Fibroblast of pulmonary artery (primary cell): ENCODE results near the gene PARD3.
A peak's percentile ranks its signal among the peaks of the same experiment; 100 is the strongest.

ENCODE experiments used
- DNase-seq: peaks from one replicate; pipeline ENCODE4 v3.0.0-alpha.2; 2010; ENCODE audit warnings: low read depth
- H3K4me3 ChIP-seq: replicated peaks from 2 replicates; pipeline ENCODE4 v1.5.1; 2011; ENCODE audit warnings: low read depth, mild to moderate bottlenecking, control low read depth, low read length, moderate library complexity
- CTCF ChIP-seq: IDR thresholded peaks from 2 replicates; pipeline ENCODE4 v1.5.1; 2011; ENCODE audit warnings: mild to moderate bottlenecking, control low read depth, low read length, inconsistent platforms; ENCODE audit errors: missing control alignments

PARD3 gene

GRCh38 chr10:34768972-34769330, 46.1 kb downstream of the PARD3 start:
- H3K4me3 ChIP-seq, result no peak overlapping the region
- no peak for DNase-seq
- TF ChIP-seq CTCF, result no peak

- no peak for TF ChIP-seq CTCF
- DNase-seq, result peak; percentile 63
- no peak overlapping the region for H3K4me3 ChIP-seq
Observed at GRCh38 chr10:34768261-34768971, 46.7 kb downstream of the PARD3 start.

GRCh38 chr10:34766811-34767494, 48.1 kb downstream of the PARD3 start:
- DNase-seq, result no peak
- no peak overlapping the region for H3K4me3 ChIP-seq
- no peak for TF ChIP-seq CTCF

- no peak overlapping the region for H3K4me3 ChIP-seq
- no peak for DNase-seq
- TF ChIP-seq CTCF, result no peak
Observed at GRCh38 chr10:34766266-34766600, 48.9 kb downstream of the PARD3 start.

GRCh38 chr10:34764472-34764946, 50.6 kb downstream of the PARD3 start:
- no peak for TF ChIP-seq CTCF
- no peak for DNase-seq

GRCh38 chr10:34762603-34763299, 52.3 kb downstream of the PARD3 start:
- no peak for TF ChIP-seq CTCF
- DNase-seq, result no peak

More at GRCh38 chr10:34764472-34764946, 50.6 kb downstream of the PARD3 start:
- no peak overlapping the region for H3K4me3 ChIP-seq

More at GRCh38 chr10:34762603-34763299, 52.3 kb downstream of the PARD3 start:
- no peak overlapping the region for H3K4me3 ChIP-seq
